DOHH2 (cell line): ENCODE data around the gene KHDC4.

Source experiments
- H3F3A ChIP-seq: fragments of 200-600 bp; sonication (generic), shearing (Covaris generic); 2 replicates; pipeline ENCODE4 v1.6.0; 2016; ENCODE audit warnings: antibody characterized with exemption, mild to moderate bottlenecking; ENCODE audit not compliant: control insufficient read depth, insufficient read depth
- H3K27ac ChIP-seq: fragments of 200-600 bp; sonication (generic); 2 replicates; pipeline ENCODE4 v1.5.1; 2014; ENCODE audit warnings: low read depth, mild to moderate bottlenecking, low read length, moderate library complexity
- H3K27me3 ChIP-seq: fragments of 200-600 bp; sonication (generic); 2 replicates; pipeline ENCODE4 v1.6.1; 2014; ENCODE audit warnings: mild to moderate bottlenecking, low read length, mixed read lengths; ENCODE audit not compliant: control insufficient read depth
- H3K36me3 ChIP-seq: fragments of 200-600 bp; sonication (generic); 2 replicates; pipeline ENCODE4 v1.6.1; 2014; ENCODE audit warnings: mild to moderate bottlenecking, low read length, moderate library complexity, mixed read lengths; ENCODE audit not compliant: control insufficient read depth
- H3K4me1 ChIP-seq: fragments of 200-600 bp; sonication (generic); 2 replicates; pipeline ENCODE4 v1.6.1; 2014; ENCODE audit warnings: mild to moderate bottlenecking, low read length, mixed read lengths; ENCODE audit not compliant: control insufficient read depth
- H3K4me2 ChIP-seq: fragments of 200-600 bp; sonication (generic); 2 replicates; pipeline ENCODE4 v1.6.0; 2014; ENCODE audit warnings: mild to moderate bottlenecking, low read length, moderate library complexity
- H3K4me3 ChIP-seq: fragments of 200-600 bp; sonication (generic); 2 replicates; pipeline ENCODE4 v1.5.1; 2014; ENCODE audit warnings: mild to moderate bottlenecking, low read length, mixed read lengths
- H3K79me2 ChIP-seq: fragments of 200-600 bp; sonication (generic); 2 replicates; pipeline ENCODE4 v1.6.1; 2014; ENCODE audit warnings: mild to moderate bottlenecking, low read length, mixed read lengths; ENCODE audit not compliant: control insufficient read depth
- H3K9me2 ChIP-seq: fragments of 200-600 bp; sonication (generic); replicated peaks from 2 replicates; pipeline ENCODE4 v1.6.1; 2014; ENCODE audit warnings: mild to moderate bottlenecking, low read length, mixed read lengths; ENCODE audit not compliant: control insufficient read depth
- H3K9me3 ChIP-seq: fragments of 200-600 bp; sonication (generic); 2 replicates; pipeline ENCODE4 v1.6.1; 2014; ENCODE audit warnings: antibody characterized with exemption, low read length, mixed read lengths; ENCODE audit not compliant: control insufficient read depth, insufficient read depth
- H4K20me1 ChIP-seq: fragments of 200-600 bp; sonication (generic); 2 replicates; pipeline ENCODE4 v1.6.0; 2014; ENCODE audit warnings: low read depth, mild to moderate bottlenecking, antibody characterized with exemption, low read length, moderate library complexity; ENCODE audit not compliant: control insufficient read depth, insufficient read depth
- CTCF ChIP-seq: fragments of 200-600 bp; sonication (generic); IDR thresholded peaks from one replicate; pipeline ENCODE4 v1.5.1; 2014; ENCODE audit warnings: antibody characterized with exemption, mild to moderate bottlenecking, low read depth, low read length; ENCODE audit not compliant: poor library complexity, severe bottlenecking
- EZH2phosphoT487 ChIP-seq: fragments of 200-600 bp; sonication (generic); IDR thresholded peaks from 2 replicates; pipeline ENCODE4 v1.6.1; 2017; ENCODE audit warnings: borderline replicate concordance, mild to moderate bottlenecking, antibody characterized with exemption, low read length, moderate library complexity, mixed read lengths

The KHDC4 gene

GRCh38 chr1:155947741-155948140, 13.5 kb upstream of the KHDC4 start:
- TF ChIP-seq EZH2phosphoT487 (no peak), CTCF (no peak)
- Histone ChIP-seq H3F3A (no peaks in the 10 kb centered on the region), H3K4me1 (peaks cover 45% of the 10 kb centered on the region), H3K4me2 (no peak overlapping the region), H3K36me3 (peaks cover 66% of the 10 kb centered on the region), H3K9me2 (no peaks in the 10 kb centered on the region), H3K79me2 (no peaks in the 10 kb centered on the region), H4K20me1 (no peaks in the 10 kb centered on the region), H3K9me3 (no peaks in the 10 kb centered on the region), H3K27ac (no peak overlapping the region), H3K4me3 (no peak overlapping the region), H3K27me3 (no peaks in the 10 kb centered on the region)

GRCh38 chr1:155947292-155947691, 13.1 kb upstream of the KHDC4 start:
- H3F3A ChIP-seq = no peaks in the 10 kb centered on the region
- no peaks in the 10 kb centered on the region for H3K9me2 ChIP-seq
- H3K4me1 ChIP-seq = peaks cover 45% of the 10 kb centered on the region
- peak overlapping the region; percentile 53 for H3K4me2 ChIP-seq
- no peak overlapping the region for H3K4me3 ChIP-seq
- TF ChIP-seq CTCF (no peak), EZH2phosphoT487 (no peak)
- no peaks in the 10 kb centered on the region for H3K79me2 ChIP-seq
- H4K20me1 ChIP-seq = no peaks in the 10 kb centered on the region
- H3K9me3 ChIP-seq = no peaks in the 10 kb centered on the region
- H3K27me3 ChIP-seq = no peaks in the 10 kb centered on the region
- 0 out of 2 replicates have a peak overlapping the region, but pooled peaks have one; percentile 43 for H3K27ac ChIP-seq
- peaks cover 61% of the 10 kb centered on the region for H3K36me3 ChIP-seq

DNA sequence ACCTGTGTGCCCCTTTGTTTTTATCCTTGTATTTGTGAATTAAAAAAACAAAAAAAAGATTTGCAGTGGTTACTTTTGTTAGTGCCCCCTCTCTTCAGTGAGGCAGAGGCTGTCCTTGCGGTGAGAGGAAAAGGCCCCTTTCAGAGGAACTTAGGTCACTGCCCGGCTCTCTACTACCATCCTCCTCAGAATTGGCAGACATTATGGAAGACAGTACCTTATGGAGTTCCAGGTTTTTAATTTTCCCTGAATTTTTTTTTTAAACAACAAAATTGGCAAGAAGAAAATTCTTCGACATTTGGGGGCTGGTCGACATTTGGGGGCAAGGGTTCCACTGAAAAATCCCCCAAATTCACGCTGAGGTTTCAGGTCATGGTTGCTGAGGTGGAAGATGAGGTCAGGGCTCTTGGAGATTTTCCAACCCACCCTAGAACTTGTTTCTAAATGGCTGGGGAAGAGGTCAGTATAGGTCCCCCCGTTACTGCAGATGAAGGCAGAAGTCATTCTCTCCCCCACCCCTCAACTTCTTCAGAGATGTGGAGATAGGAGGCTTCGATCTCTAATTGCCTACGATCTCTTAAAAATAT, 12.5 kb upstream of the KHDC4 start:
- no peaks in the 10 kb centered on the region for H3K27me3 ChIP-seq
- peak overlapping the region; percentile 36 for H3K4me3 ChIP-seq
- no peaks in the 10 kb centered on the region for H4K20me1 ChIP-seq
- H3K4me1 ChIP-seq = peaks cover 50% of the 10 kb centered on the region
- peak overlapping the region; percentile 53 for H3K4me2 ChIP-seq
- H3K27ac ChIP-seq = peak overlapping the region; percentile 43
- H3F3A ChIP-seq = no peaks in the 10 kb centered on the region
- no peaks in the 10 kb centered on the region for H3K9me2 ChIP-seq
- H3K9me3 ChIP-seq = no peaks in the 10 kb centered on the region
- TF ChIP-seq EZH2phosphoT487 = no peak
- no peak for TF ChIP-seq CTCF
- peaks cover 56% of the 10 kb centered on the region for H3K36me3 ChIP-seq
- no peaks in the 10 kb centered on the region for H3K79me2 ChIP-seq
